GM10847 (cell line): Measurements from ENCODE around the gene TMCO1.

Experiments used
- POLR2A ChIP-seq: IDR thresholded peaks from 2 replicates; pipeline ENCODE4 v1.6.1; 2011; ENCODE audit not compliant: insufficient read length; ENCODE audit errors: extremely low read depth

TMCO1 gene, protein sequence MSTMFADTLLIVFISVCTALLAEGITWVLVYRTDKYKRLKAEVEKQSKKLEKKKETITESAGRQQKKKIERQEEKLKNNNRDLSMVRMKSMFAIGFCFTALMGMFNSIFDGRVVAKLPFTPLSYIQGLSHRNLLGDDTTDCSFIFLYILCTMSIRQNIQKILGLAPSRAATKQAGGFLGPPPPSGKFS

DNA sequence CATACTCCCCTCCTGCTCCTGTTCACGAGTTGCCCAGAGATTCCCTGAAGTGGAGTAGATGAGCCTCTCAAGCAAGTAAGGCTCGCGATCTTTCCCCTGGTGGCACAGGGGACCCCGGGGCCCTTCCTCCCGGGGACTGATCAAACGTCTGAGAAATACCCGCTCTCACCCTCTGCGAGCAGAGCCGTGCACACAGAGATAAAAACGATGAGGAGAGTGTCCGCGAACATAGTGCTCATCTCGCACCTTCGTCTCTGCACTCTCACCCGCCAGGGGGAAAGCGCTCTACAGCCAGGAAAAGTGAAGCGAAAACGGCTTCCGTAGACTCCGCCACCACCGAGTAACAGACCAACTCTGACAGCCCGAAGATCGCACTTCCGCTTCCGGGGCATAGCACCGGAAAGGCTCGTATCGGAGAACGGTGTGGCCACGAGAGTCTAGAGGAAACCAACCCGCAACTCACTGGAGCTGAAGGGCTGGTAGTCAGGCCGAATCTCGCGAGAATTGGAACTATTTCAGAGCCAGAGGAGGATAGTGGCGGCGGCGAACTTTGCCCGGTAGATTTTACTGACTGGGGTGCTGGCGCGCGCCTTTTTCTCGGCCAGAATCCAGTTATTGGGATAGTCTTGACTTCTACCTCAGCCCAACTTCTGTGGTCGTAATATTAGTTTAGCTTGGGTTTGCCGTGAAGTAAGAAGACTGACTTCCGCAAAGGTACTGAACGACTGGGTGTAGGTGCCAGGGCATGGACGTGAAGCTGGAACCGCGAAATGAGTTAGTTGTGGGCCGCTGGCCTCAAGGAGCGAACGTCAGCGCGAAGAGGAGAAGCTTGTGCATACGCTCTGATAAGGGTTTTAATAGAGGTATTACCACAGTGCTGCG lies at the start of gene TMCO1:
TMCO1 (minus strand) TSS at position 356 of the 882 bp plus-strand sequence; CDS start at position 239, 117 bp downstream.
- peak; percentile 76 for TF ChIP-seq POLR2A

DNA sequence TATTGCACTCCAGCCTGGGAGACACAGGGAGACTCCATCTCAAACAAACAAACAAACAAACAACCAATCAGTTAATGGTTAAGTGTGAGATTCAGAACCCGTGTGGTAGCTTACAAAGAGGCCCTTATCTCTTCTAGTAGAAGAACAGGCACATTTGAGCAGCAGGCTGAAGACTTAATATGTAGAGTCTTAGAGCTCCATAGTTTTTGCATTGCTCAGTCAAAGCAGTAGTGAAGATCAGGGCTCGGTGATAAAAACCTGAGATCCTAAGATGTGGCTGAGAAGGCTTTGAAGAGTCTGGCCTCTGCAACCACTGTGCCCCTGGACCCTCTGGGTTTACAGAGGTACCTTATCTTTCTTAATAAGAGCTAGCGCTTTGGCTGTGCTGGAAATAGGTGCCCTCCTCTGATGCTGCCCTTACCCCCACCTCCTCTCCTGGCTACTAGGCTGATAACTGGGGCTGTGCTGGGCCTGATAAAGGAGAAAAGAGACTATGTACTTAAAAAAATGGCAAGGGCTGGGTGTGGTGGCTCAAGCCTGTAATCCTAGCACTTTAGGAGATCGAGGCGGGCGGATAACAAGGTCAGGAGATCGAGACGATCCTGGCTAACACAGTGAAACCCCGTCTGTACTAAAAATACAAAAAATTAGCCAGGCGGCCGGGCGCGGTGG lies 48.3 kb upstream of the TMCO1 start:
- TF ChIP-seq POLR2A = no peak

DNA sequence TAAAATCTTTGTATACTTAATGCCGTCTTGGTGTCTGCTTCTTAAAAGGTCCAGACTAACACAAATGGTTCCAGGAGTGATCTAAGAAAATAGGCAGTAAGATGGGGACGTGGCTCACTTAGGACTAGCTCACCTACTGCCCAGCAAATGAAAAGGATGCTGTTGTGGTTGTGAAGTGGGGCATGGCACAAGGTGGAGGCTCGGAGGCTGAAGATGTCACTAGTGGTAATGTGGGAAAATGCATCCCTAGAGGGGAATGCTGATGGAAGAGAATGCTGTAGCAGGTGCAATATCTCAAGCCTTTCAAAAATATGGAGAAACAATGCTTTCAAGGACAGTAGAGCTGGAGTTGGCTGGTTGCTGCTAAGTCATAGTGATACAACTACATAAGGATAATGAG lies 47.5 kb upstream of the TMCO1 start:
- no peak for TF ChIP-seq POLR2A

DNA sequence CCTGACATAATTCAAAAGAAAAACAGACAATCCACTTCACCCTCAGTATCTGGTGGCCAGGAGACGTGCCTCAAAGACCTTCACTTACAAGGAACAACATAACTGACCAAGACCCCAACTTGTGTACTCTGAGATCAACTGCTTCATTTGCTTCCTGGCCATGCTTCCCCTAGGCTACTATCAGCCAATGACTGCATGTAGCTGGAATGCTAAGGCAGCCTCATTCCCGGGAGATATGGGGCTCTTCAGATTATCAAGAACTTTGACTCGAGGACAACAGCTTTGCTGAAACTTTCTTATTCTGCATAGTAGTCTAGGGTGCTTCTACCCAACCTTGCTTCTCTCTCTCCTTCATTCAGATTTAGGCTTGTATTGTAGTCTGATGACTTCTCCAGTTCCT lies 47.1 kb upstream of the TMCO1 start:
- TF ChIP-seq POLR2A = no peak

DNA sequence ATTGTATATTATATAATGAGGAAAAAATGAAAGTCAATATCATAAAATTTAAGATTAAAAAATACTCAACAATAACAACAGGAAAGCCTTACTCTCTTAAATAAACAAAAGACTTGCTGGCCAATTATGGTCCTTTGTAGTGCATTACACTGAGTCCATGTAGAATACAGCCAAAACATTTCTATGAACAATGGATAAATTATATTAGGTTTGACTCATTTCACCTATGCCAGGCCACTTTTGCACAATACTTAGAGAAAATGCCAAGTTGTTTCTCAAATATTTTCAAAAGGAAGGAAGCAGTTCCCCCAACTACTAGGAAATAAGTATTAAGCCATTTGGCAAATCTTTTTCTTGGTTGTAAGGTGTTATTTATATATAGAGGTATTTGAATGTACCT lies 38.9 kb upstream of the TMCO1 start:
- no peak for TF ChIP-seq POLR2A

DNA sequence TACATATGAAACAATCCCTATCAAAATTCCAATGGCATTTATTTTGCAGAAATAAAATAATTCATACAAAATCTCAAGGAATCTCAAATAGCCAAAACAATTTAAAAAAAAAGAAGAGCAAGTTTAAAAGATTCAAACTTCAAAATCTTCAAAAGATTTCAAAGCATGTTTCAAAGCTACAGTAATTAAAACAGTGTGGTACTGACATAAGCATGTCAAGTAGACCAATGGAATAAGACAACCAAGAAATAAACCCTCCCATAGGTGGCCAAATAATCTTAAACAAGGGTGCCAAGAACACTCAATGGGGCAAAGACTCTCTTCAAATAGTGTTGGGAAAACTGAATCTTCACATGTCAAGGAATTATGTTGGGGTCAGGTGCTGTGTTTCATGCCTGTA lies 30.7 kb upstream of the TMCO1 start:
- no peak for TF ChIP-seq POLR2A

DNA sequence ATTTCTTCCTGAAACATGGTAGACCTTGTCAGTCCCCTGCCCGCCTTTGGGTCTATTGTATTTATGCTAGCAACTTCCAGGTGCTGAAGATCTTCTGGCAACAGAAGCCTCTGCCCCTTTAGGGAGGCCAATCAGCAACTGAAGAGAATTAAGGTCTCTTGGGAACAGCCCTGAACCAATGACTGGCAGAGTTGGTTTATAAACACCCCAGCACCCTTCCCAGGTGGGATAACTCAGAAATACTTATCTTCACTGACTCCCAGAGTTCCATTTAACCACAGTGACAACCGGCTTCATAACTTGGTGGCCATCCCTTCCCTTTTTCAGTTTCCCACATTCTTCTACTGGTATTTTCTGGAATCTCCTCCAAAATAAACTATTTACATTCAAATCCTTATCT lies 27.2 kb upstream of the TMCO1 start:
- TF ChIP-seq POLR2A = no peak

DNA sequence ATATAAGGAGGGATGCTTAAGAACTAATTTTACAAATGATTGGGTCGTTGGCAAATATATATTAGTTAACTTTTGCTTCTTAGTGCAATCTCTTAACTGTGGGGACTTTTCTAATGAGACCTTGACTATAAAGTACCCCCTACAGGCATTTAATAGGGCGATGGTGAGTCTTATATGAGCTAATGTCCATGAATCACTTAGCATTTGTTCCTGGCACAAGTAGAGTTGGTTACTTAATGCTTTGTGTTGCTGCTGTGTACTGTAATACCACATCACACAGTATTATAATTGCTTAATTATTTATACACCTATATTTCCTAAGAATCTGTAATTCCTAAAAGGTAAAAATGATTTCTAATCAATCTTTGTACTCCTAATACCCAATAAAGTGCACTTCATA lies 25.3 kb upstream of the TMCO1 start:
- no peak for TF ChIP-seq POLR2A

DNA sequence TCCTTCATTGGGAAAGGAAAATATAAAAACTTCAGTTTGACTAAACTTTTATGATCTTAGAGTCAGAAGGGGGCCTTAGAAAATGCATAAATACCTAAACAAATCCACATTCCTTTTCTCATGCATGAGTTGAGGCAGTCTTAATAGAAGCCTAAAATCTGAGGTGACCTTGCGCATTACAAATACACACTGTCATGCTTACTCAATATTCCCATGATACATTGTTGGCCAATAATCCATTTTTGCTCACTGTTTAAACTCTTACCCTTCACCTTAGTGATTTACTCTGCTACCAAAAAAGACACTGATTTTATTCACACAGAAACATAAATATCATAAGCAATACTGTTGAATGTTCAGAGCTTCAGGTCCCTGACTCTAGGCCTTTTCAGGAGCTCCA lies 19.1 kb upstream of the TMCO1 start:
- TF ChIP-seq POLR2A = no peak

DNA sequence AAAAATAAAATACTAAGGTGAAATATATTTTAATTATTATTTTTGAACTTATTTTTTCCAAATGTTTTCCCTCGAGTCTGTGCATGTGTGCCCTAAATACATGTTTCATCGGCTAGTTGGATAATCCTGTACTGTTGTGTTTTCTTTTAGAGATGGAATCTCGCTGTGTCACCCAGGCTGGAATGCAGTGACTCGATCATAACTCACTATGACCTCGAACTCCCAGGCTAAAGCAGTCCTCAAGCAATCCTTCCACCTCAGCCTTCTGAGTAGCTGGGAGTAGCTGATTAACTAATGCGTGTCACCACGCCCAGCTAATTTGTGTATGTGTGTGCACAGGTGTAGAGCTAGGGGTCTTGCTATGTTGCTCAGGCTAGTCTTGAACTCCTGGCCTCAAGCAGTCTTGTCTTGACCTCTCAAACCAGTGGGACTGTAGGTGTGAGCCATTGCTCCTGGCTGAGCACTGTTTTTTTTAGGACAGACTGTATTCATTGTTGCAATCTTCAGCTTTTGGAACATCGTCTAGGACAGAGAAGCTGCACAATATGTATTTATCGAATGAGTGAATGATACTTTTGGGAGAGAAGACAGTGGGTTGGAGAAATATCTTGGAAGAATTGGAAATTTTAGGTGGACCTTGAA lies 4.8 kb upstream of the TMCO1 start:
- TF ChIP-seq POLR2A = no peak

DNA sequence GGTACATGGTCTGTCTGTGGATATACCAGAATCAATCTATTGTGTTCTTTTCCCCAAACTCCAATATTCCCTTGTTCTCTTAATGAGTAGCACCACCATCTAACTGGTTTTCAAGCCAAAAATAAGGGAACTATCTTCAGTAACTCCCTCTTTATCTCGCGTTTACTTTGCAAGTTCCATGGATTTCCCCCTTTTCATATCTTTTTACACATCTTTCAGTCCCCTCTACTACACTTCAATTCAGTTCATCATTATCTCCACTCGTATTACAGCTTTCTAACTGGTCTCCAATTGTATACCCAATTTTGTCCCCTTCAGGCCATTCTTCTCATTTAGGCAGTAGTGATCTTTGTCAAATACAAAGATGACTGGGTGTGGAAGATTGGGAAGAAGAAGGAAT lies 4.1 kb upstream of the TMCO1 start:
- no peak for TF ChIP-seq POLR2A

DNA sequence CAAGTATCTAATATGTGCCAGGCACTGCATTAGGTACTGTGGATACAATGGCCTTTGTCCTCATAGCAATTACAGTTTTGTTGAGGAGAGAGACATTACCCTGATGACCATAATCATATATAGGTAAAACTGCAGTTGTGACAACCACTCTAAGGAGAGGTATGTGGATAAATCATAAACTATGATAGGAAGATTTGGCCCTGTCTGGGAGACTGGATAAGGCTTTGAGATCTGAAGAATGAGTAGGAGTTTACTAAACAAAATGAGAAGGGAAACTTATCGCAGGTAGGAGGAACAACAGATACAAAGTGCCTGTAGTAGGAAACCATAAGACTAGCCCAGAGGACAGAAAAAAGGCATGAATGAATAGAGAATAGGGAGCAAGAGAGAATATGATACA lies 4.4 kb downstream of the TMCO1 start:
- no peak for TF ChIP-seq POLR2A

DNA sequence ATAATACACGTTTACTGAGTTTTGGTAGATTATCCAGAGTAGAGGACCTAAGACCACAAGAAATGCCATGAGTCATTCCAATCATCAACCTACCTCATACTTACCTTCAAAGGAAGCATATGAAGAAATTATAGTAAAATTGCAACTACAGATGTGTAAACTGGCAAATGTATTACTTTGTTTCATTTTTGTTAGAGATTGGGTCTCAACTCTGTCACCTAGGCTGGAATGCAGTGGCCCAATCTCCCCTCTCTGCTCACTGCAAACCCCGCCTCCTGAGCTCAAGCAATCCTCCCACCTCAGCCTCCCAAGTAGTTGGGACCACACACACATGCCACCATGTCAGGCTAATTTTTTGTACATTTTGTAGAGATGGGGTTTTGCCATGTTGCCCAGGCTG lies 5.2 kb downstream of the TMCO1 start:
- no peak for TF ChIP-seq POLR2A

DNA sequence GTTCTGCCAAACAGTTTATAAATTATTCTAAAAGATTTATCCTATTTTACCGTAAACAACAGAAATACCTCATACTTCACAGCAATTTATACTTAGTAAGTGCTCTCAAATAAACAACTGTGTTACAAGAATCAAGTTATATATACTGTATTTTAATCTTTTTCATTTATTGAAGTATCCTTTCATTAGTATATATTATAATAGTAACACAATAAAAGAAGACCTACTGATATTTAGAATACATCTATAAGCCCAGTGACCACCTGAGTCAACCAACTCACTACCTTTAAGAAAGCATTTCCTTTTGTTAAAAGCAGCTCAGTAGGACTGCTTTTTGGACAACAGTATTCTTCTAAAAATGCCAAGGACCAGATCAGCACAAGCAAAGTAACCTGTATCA lies 5.9 kb downstream of the TMCO1 start:
- TF ChIP-seq POLR2A = no peak

DNA sequence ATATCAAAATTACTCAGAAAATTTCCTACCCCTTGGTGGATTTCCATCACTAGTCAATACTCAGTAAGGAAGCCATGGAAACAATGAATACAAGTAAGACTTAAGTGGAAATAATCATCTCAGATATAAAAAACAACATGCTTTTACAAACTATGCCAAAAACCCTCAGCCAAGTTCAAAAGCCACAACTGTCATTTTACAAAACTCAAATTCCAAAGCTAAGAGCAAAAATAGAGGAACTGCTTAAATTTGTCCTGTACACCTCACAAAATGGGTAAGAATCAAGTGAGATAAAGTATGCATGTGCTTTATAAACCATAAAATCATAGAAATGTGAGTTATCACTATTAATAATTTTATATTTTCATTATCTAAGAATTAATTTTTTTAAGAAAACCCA lies 9.6 kb downstream of the TMCO1 start:
- TF ChIP-seq POLR2A = no peak
